Measurements from ENCODE around the gene LPCAT1.
"Not testable (repeated sequence)": the region's sequence is repeated elsewhere in the genome, so short reads cannot be mapped to it uniquely, and the experiment has no call there.

LPCAT1 gene

DNA sequence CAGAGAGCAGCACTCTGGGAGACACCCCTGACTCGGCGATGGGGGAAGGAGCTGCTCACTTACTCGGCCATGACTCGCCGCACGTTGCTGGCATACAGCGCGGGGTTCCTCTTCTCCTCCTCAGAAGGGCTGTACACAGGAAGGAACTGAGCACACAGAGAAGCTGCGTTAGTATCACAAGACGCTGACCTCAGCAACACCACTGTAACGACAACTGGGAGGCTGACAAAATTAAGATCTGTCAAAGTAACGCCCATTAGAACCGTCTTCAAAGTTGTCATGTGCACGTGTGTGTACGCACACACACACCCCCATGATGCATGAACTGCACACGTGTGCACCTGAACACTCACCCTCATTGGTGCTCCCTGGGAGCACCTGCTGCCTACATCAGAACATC, 46.4 kb downstream of the LPCAT1 start:
- DNase-seq = no peak

- no peak for DNase-seq
Measured at GRCh38 chr5:1476967-1477310, 46.8 kb downstream of the LPCAT1 start.

DNA sequence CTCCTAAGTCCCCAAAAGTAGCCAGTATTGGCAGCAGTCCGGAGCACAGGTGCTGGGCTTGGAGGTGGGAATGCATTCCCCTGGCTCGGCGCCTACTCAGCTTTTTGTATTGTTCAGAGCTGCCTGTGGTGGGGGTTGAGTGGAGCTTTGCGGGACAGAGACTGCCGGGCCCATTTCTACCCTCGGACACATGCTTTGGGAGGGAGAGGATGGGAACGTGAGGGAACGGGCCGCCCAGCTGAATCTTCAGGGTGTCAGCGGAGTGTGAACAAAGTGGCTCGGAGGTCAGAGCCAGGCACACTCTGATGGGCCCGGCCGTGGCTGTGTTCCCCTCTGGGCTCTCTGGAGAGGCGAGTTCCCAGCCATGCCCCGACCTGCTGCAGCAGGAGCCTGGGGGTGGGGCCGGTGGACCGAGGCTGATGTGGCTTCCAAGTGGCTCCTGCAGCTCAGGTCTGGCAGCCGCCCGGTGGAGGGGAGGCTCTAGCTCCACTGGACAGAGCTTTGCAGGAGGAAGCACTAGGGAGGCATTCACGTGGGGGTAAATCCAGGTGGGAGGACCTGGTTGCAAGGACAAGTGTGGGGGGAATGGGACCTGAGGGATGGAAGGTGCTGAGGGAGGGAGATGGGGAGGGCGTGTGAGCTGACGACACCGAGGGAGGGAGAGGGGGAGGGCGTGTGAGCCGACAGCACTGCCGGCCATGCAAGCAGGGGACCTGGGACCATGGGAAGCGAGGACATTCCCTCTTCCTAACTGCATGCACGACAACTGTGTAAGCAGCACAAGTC, 47.4 kb downstream of the LPCAT1 start:
- DNase-seq = peak in 1 of 2 experiments; percentile 36

- DNase-seq = not testable (repeated sequence)
Measured at GRCh38 chr5:1475544-1475900, 48.2 kb downstream of the LPCAT1 start.

DNA sequence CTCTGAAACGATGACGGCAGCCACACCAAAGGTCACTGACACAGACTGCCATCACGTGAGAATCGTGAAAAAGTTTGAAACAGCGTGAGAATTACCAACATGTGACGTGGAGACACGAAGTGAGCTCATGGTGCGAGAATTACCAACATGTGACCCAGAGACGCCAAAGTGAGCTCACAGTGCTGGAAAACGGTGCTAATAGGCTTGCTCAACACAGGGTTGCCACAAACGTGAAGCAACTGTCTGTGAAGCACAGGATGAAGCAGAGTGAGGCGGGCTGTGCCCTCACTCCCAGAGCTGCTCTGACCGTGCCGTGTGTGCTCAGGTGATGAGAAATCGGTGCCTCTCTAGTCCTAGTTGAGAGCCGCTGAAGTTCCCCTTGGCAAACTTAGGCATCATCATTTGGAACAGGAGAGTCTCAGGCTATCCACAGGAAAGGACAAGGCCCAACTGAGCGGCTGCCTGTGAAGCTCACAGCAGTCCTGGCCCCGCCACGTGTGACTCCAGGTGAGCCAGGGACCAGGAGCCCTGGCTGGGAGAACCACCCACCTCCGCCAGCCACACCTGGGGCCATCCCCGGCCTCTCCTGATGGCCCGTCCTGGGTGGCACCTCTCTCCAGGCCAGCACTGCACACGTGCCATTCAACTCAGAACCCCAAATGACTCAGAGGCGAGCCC, 48.8 kb downstream of the LPCAT1 start:
- no peak for DNase-seq

DNA sequence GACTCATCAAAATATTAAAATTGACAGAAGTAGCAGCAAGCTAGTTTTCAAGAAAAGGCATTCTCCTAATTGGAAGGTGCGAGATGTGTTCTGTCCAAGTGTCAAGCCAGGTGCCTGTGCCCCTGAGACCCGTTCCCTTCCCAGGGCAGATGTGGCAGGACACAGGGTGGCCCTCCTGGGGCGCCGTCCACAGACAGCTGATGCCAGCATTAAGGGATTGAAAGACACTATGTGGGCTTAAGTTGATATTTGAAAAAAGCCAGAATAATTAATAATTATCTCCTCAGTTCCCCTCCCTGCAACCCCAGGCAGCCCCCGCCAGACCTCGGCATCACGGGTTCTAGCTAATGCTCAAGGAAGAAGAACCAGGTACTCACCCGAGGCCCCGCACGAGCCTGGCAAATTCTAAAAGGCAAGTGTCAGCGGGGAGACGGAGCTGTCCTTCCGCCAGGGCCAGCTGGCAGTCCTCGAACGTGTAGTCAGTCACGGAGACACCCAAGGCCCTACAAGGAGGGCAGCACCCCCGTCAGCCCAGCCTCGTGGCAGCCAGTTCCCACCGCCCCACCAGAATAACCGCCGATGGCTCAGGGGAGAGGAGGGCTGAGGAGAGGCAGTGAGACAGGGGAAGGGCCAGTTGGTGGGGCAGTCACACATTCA, 49.4 kb downstream of the LPCAT1 start:
- no peak for DNase-seq

DNA sequence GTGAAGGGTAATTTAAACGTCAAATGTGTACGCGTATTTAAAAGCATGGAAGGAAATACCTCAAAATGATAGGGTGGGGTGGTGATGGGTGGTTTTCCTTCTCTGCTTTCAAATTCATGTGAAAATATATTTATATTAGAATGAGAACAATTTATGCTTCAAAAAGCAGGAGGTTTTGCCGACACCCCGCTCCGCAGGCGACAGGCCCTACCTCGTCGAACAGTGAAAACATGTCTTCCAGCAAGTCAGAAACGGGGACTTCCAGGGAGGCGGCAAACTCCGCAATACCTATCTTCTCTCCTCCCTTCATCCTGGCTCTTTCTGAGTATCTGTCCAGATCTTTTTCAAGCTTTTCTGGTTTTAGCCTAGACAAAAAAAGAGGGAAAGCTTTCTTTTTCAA, 50.0 kb downstream of the LPCAT1 start:
- DNase-seq = no peak

- DNase-seq = no peak
Measured at GRCh38 chr5:1472964-1473628, 50.7 kb downstream of the LPCAT1 start.

- no peak for DNase-seq
Measured at GRCh38 chr5:1471997-1472963, 51.5 kb downstream of the LPCAT1 start.

GRCh38 chr5:1471240-1471853, 52.4 kb downstream of the LPCAT1 start:
- DNase-seq = no peak

DNA sequence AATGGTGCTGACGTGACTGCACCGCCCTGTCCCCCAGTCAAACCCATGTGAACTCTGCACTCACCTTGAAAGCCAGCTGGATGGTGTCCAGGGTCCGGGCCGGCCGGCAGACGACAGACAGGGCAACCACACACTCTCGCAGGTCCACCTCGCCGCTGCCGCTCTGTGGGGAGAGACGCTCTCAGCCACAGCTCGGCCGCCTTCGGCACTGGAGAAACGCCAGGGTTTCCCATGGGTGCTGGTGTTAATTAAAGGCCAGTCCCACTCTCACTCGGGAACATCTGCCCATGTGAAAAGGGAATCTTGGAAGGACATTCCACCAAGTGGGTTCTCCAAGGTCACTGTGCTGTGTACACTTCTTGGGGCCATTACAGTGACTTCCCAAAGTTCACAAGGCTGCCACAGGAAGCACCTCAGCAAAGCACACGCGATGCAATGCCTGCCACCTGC, 53.0 kb downstream of the LPCAT1 start:
- no peak for DNase-seq

GRCh38 chr5:1468629-1469527, 54.9 kb downstream of the LPCAT1 start:
- no peak for DNase-seq

GRCh38 chr5:1468247-1468612, 55.5 kb downstream of the LPCAT1 start:
- DNase-seq = no peak

DNA sequence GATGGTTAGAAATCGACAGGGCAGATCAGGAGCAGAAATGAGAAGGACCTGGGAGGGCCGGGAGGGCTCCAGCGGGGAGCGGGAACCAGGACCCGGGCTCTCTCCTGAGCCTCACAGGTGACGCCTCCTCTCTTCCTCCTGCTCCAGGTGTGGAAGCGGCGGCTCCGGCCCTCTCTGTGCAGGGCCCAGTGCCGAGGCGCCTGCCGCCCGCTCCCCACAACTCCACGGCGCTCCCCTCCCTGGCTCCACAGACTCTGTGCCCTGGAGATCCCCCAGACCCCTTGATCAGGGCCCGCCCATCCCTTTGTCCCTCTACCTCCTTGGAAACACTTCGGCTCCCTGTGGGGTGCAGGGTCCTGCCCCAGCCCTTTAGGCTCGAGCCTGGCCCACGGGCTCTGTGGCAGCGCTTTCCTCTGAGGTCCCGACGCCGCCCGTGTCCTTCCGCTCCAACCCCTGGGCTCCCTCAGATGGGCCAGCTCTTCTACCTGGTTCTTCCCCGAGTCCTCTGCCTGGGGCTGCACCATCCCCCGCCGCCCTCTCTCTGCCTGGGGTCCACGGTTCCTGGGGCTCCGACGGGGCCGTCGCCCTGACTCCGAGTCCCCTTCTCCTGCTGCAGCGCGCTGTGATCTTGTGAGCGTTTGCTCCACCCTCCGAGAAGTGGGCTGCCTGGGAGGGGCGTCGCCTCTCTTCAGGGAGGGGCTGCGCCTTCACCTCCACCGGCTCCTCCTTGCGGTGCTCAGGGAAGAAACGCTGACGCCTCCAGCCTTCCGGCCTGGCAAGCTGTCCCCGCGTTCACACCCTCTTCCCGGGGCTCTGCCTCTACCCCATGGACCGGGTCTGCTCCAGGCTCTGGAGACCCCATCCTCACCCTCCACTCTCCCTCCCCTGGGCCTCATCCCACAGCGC, 56.2 kb downstream of the LPCAT1 start:
- DNase-seq = no peak

- no peak for DNase-seq
Measured at GRCh38 chr5:1466631-1467265, 57.0 kb downstream of the LPCAT1 start.

GRCh38 chr5:1465966-1466471, 57.7 kb downstream of the LPCAT1 start:
- DNase-seq = no peak

- DNase-seq = no peak
Measured at GRCh38 chr5:1465117-1465516, 58.6 kb downstream of the LPCAT1 start.

DNA sequence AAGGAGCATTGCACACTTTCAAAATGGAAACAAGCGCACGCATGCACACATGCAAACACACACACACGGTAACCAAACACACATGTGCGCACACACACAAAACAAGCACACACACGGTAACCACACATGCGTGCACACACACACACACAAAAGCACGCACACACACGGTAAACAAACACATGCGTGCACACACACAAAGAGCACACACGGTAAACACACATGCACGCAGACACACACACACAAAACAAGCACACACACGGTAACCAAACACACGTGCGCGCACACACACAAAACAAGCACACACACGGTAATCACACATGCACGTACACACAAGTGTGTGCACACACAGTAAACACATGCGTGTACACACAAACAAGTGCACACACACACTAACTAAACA, 59.2 kb downstream of the LPCAT1 start:
- no peak for DNase-seq

GRCh38 chr5:1464096-1464446, 59.7 kb downstream of the LPCAT1 start:
- no peak for DNase-seq

All from cerebellar nuclear complex (tissue), 1 donor.